Calu3 (cell line): ENCODE data around the gene BCL3. TPM values are rescaled to one million over a fixed set of nuclear protein-coding genes. Genes with fewer than 3 reads are reported as not detected.

Experiments
- BruUV-seq: library from RNA; stranded (reverse); fragments of 400-500 nt; replicated peaks from 2 replicates; lab custom pipeline; 2021; lab: Mats Ljungman, UMichigan
- CTCF ChIA-PET: fragments of 300-600 bp; sonication (Branson Sonifier 250); formaldehyde crosslinking; loops from one replicate; lab custom pipeline; 2022; ENCODE audit warnings: antibody characterized with exemption; lab: Charles Lee
- DNase-seq: peaks from one replicate; pipeline ENCODE4 v3.0.0; 2022
- H3K27ac Mint-ChIP-seq: one replicate; pipeline ENCODE4 v1.8.0; 2022; ENCODE audit warnings: mixed read lengths; ENCODE audit not compliant: unreplicated experiment
- H3K27me3 Mint-ChIP-seq: one replicate; pipeline ENCODE4 v1.8.0; 2022; ENCODE audit warnings: mixed read lengths; ENCODE audit not compliant: unreplicated experiment
- H3K36me3 Mint-ChIP-seq: one replicate; pipeline ENCODE4 v1.8.0; 2022; ENCODE audit warnings: mild to moderate bottlenecking, moderate library complexity, mixed read lengths; ENCODE audit not compliant: insufficient read depth, unreplicated experiment
- H3K4me1 Mint-ChIP-seq: one replicate; pipeline ENCODE4 v1.8.0; 2022; ENCODE audit warnings: mild to moderate bottlenecking, low read depth, mixed read lengths; ENCODE audit not compliant: unreplicated experiment
- H3K4me3 Mint-ChIP-seq: one replicate; pipeline ENCODE4 v1.8.0; 2022; ENCODE audit warnings: mild to moderate bottlenecking, low read depth, moderate library complexity, mixed read lengths; ENCODE audit not compliant: unreplicated experiment
- H3K9me3 Mint-ChIP-seq: one replicate; pipeline ENCODE4 v1.8.0; 2022; ENCODE audit warnings: low read depth, mixed read lengths; ENCODE audit not compliant: unreplicated experiment
- intact Hi-C: fragments of 100-400 bp; cut with micrococcal nuclease; formaldehyde crosslinking; loops from one replicate; pipeline ENCODE4 v1.10.0; 2022; ENCODE audit not compliant: unreplicated experiment
- total RNA-seq: library from RNA; stranded (reverse); gene quantifications from 2 replicates; pipeline ENCODE4 v1.2.3, GENCODE V29; 2022
- TF ChIP-seq, protein P1 (sequence below): fragments of 200-600 bp; IDR thresholded peaks from one replicate; pipeline ENCODE4 v1.8.0; 2022; ENCODE audit warnings: antibody characterized with exemption; ENCODE audit not compliant: unreplicated experiment

The BCL3 gene
- total RNA-seq, 1 experiment from 2014 or later = 37.7 TPM

- no peaks in the 10 kb centered on the region for H3K9me3 Mint-ChIP-seq
- H3K27me3 Mint-ChIP-seq = no peaks in the 10 kb centered on the region
- no peak for DNase-seq
- no TSS peak for BruUV-seq
- peaks cover 27% of the 10 kb centered on the region for H3K36me3 Mint-ChIP-seq
- intact Hi-C loops = no loop called here
- CTCF ChIA-PET = interaction anchor here (0.6 to 2.3 kb wide), 6 partner anchors 15 to 460 kb away, joined by 3 to 14 read pairs (median 6); partner anchors contain the start of gene PVR
- TF ChIP-seq, protein P1, sequence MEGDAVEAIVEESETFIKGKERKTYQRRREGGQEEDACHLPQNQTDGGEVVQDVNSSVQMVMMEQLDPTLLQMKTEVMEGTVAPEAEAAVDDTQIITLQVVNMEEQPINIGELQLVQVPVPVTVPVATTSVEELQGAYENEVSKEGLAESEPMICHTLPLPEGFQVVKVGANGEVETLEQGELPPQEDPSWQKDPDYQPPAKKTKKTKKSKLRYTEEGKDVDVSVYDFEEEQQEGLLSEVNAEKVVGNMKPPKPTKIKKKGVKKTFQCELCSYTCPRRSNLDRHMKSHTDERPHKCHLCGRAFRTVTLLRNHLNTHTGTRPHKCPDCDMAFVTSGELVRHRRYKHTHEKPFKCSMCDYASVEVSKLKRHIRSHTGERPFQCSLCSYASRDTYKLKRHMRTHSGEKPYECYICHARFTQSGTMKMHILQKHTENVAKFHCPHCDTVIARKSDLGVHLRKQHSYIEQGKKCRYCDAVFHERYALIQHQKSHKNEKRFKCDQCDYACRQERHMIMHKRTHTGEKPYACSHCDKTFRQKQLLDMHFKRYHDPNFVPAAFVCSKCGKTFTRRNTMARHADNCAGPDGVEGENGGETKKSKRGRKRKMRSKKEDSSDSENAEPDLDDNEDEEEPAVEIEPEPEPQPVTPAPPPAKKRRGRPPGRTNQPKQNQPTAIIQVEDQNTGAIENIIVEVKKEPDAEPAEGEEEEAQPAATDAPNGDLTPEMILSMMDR = no peak
- H3K4me1 Mint-ChIP-seq = peaks cover 61% of the 10 kb centered on the region
- H3K4me3 Mint-ChIP-seq = no peak overlapping the region
- H3K27ac Mint-ChIP-seq = peak overlapping the region; percentile 23
Observed at GRCh38 chr19:44740351-44740824, 8.1 kb upstream of the BCL3 start.

GRCh38 chr19:44741258-44741731, 7.2 kb upstream of the BCL3 start:
- intact Hi-C loops = no loop called here
- peak overlapping the region; percentile 91 for H3K27ac Mint-ChIP-seq
- H3K36me3 Mint-ChIP-seq = peaks cover 36% of the 10 kb centered on the region
- peak overlapping the region; percentile 28 for H3K4me3 Mint-ChIP-seq
- H3K9me3 Mint-ChIP-seq = no peaks in the 10 kb centered on the region
- no peaks in the 10 kb centered on the region for H3K27me3 Mint-ChIP-seq
- BruUV-seq = no TSS peak
- DNase-seq = peak; percentile 58
- CTCF ChIA-PET = interaction anchor here (0.7 to 2.3 kb wide), 11 partner anchors 12 to 1118 kb away, joined by 3 to 15 read pairs (median 6); no protein-coding TSS in a partner anchor
- TF ChIP-seq, protein P1 = no peak
- H3K4me1 Mint-ChIP-seq = peaks cover 70% of the 10 kb centered on the region

GRCh38 chr19:44741841-44742329, 6.6 kb upstream of the BCL3 start:
- TF ChIP-seq, protein P1 = no peak
- H3K36me3 Mint-ChIP-seq = peaks cover 39% of the 10 kb centered on the region
- peak; percentile 99 for DNase-seq
- no TSS peak for BruUV-seq
- peaks cover 74% of the 10 kb centered on the region for H3K4me1 Mint-ChIP-seq
- intact Hi-C loops = no loop called here
- H3K27ac Mint-ChIP-seq = peak overlapping the region; percentile 91
- CTCF ChIA-PET = interaction anchor here (0.6 to 2.3 kb wide), 11 partner anchors 12 to 1118 kb away, joined by 3 to 15 read pairs (median 6); no protein-coding TSS in a partner anchor
- no peaks in the 10 kb centered on the region for H3K27me3 Mint-ChIP-seq
- peak overlapping the region; percentile 56 for H3K4me3 Mint-ChIP-seq
- no peaks in the 10 kb centered on the region for H3K9me3 Mint-ChIP-seq

DNA sequence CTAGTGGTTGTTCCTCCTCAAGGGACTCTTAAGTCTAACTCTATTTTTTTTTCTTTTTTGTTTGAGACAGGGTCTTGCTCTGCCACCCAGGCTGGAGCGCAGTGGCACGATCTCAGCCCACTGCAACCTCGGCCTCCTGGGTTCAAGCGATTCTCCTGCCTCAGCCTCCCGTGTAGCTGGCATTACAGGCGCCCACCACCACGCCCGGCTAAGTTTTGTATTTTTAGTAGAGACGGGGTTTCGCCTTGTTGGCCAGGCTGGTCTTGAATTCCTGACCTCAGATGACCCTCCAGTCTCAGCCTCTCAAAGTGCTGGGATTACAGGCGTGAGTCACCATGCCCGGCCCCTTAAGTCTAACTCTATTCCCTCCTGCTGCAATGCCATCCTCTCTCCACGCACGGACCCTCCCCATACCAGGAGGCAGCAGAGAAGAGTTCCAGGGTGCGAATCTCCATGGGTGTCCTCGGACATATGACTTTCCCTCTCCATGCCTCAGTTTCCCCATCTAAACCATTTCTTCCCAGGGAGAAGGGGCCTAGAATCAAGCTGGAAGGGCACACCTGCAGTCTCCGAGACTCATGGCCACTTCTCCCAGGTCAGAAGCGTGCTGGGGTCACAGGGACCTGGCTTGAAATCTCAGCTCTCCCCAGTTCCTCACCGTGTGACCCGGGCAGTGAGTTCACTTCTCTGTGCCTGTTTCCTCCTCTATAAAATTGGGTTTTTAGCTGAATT, 6.0 kb upstream of the BCL3 start:
- BruUV-seq = TSS peak; percentile 84
- CTCF ChIA-PET = interaction anchor here (0.6 to 2.3 kb wide), 11 partner anchors 11 to 1119 kb away, joined by 3 to 15 read pairs (median 6); no protein-coding TSS in a partner anchor
- TF ChIP-seq, protein P1 = no peak
- Mint-ChIP-seq H3K36me3 (peaks cover 42% of the 10 kb centered on the region), H3K4me1 (peaks cover 72% of the 10 kb centered on the region), H3K4me3 (peak overlapping the region; percentile 56), H3K9me3 (no peaks in the 10 kb centered on the region), H3K27ac (peak overlapping the region; percentile 91), H3K27me3 (no peaks in the 10 kb centered on the region)
- intact Hi-C loops = no loop called here
- peak; percentile 54 for DNase-seq
